Stimulated activated CD8-positive, alpha-beta memory T cell treated with anti-CD3 and anti-CD28 coated beads, Interleukin-15, amount 100 ng/mL, for 48 hours (primary cell): Measurements from ENCODE around the gene ARHGEF17.

Experiments used
- DNase-seq, 2 donors: peaks; one replicate each; pipeline ENCODE4 v3.0.0-alpha.2; 2020; ENCODE audit warnings: low read depth in 2 of 2

ARHGEF17 gene

GRCh38 chr11:73380897-73381410 is 72.9 kb downstream of the ARHGEF17 start:
- no peak for DNase-seq

GRCh38 chr11:73381589-73381988 is 73.5 kb downstream of the ARHGEF17 start:
- DNase-seq: no peak

- no peak for DNase-seq
Measured at GRCh38 chr11:73382183-73382582, 74.1 kb downstream of the ARHGEF17 start.

- no peak for DNase-seq
Measured at GRCh38 chr11:73382747-73383146, 74.7 kb downstream of the ARHGEF17 start.

GRCh38 chr11:73383249-73384124 is 75.4 kb downstream of the ARHGEF17 start:
- DNase-seq: no peak

GRCh38 chr11:73384125-73384441 is 76.0 kb downstream of the ARHGEF17 start:
- no peak for DNase-seq

GRCh38 chr11:73384531-73384871 is 76.4 kb downstream of the ARHGEF17 start:
- DNase-seq: no peak

- DNase-seq: no peak
Measured at GRCh38 chr11:73384872-73385689, 77.0 kb downstream of the ARHGEF17 start.

- no peak for DNase-seq
Measured at GRCh38 chr11:73386016-73386415, 77.9 kb downstream of the ARHGEF17 start.

- DNase-seq: no peak
Measured at GRCh38 chr11:73386546-73386945, 78.5 kb downstream of the ARHGEF17 start.

GRCh38 chr11:73387594-73388264 is 79.7 kb downstream of the ARHGEF17 start:
- no peak for DNase-seq

- DNase-seq: no peak
Measured at GRCh38 chr11:73388265-73389133, 80.4 kb downstream of the ARHGEF17 start.

GRCh38 chr11:73389134-73389525 is 81.1 kb downstream of the ARHGEF17 start:
- no peak for DNase-seq

- no peak for DNase-seq
Measured at GRCh38 chr11:73389916-73390315, 81.8 kb downstream of the ARHGEF17 start.

GRCh38 chr11:73390601-73391565 is 82.8 kb downstream of the ARHGEF17 start:
- DNase-seq: no peak

- DNase-seq: no peak
Measured at GRCh38 chr11:73391665-73392064, 83.6 kb downstream of the ARHGEF17 start.

GRCh38 chr11:73392108-73393010 is 84.3 kb downstream of the ARHGEF17 start:
- no peak for DNase-seq

GRCh38 chr11:73393011-73393380 is 84.9 kb downstream of the ARHGEF17 start:
- DNase-seq: no peak
